Measurements from ENCODE around the gene DDRGK1.
A peak's percentile ranks its signal among the peaks of the same experiment; 100 is the strongest.

The DDRGK1 gene

DNA sequence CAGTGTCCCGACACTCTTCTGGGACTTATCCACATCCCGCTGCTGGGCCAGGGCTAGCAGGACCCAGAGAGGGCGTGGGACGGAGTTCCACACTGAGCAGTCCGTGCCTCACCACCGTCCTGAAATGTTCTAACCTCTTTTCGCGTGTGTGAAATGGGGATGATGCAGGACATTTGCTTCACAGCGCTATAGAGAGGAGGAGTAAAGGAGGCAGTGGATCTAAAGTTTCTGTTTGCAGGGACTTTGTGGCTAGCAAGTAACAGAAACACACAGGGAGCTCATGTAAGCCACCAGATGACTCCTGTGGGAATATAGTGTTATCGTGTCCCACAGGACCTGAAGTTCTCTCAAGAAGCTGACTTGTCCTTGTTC lies 5.5 kb upstream of the DDRGK1 start:
- H3K27ac ChIP-seq, result peak overlapping the region; percentile 78
- TF ChIP-seq ZFX (IDR thresholded peaks at IDR 0.05; ENCODE audit: borderline replicate concordance), result no peak
- no peak for TF ChIP-seq CTCF (IDR thresholded peaks at IDR 0.05)

GRCh38 chr20:3209257-3209945 lies 4.9 kb upstream of the DDRGK1 start, which contains the start of gene ITPA:
Gene ITPA, plus strand, starts transcription at chr20:3209498. Its CDS starts 54 bp downstream, at chr20:3209552.
- H3K27ac ChIP-seq, result peak within 1 kb of the TSS; percentile 78
- TF ChIP-seq CTCF (IDR thresholded peaks at IDR 0.05) (no peak), ZFX (IDR thresholded peaks at IDR 0.05; ENCODE audit: borderline replicate concordance) (no peak)

GRCh38 chr20:3208786-3209256 lies 4.3 kb upstream of the DDRGK1 start:
- H3K27ac ChIP-seq, result peak overlapping the region; percentile 78
- no peak for TF ChIP-seq ZFX (IDR thresholded peaks at IDR 0.05; ENCODE audit: borderline replicate concordance)
- no peak for TF ChIP-seq CTCF (IDR thresholded peaks at IDR 0.05)

DNA sequence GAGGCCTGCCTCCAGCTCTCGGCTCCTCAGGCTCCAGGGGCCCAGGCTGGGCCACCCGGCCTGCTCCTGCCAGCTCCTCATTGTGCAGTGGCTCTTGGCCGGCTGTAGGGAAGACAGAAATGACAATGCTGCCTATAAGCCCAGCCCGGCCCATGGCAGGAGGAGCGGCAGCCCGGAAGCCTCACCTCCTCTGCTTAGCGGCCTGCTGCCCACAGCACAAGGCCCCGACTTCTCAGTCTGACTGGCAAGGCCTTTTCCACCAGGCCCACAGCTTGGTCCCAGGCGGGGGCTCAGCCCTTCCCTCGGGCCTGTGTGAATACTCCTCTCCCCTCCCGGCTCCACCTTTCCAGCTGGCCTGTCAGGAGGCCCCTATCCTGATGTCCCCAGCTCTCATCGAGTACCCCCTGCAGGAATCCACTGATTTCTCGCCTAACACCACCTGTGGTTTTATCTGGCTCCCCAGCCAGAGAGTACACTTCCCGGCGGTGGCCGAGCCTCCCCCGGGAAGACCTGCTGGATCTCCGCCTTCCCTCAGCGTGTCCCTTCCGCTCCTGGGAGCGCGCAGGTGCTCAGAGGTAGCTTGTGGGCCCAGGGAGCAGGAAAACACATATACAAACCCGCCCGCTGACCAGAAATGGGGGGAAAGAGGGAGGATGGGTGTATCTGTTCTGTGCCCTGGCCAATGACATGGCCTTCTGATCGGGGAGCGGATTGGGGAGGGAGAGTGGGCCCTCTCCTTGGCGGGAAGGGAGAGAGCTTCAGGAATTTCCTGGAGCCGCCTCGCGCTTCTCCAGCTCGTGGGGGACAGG lies 963 bp downstream of the DDRGK1 start:
- H3K27ac ChIP-seq, result peak overlapping the region; percentile 87
- no peak for TF ChIP-seq ZFX (IDR thresholded peaks at IDR 0.05; ENCODE audit: borderline replicate concordance)
- no peak for TF ChIP-seq CTCF (IDR thresholded peaks at IDR 0.05)

DNA sequence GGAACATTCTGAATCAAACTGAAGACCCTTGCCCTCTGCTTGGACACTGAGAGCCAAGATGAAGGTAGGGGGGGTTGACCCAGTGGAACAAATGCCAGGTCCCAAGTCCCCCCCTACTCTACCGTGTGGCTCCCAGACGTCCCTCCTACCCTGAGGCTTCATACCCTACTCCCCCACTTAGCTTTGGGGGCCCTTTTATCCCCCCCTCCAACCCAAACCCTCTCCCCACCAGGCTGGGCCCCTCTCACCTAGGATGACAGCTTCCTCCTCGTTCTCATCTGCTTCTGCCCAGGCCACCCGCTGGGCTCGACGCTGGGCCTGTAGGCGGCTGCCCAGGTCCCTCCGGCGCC lies 1.5 kb downstream of the DDRGK1 start:
- peak overlapping the region; percentile 87 for H3K27ac ChIP-seq
- TF ChIP-seq CTCF (IDR thresholded peaks at IDR 0.05), result no peak
- no peak for TF ChIP-seq ZFX (IDR thresholded peaks at IDR 0.05; ENCODE audit: borderline replicate concordance)

DNA sequence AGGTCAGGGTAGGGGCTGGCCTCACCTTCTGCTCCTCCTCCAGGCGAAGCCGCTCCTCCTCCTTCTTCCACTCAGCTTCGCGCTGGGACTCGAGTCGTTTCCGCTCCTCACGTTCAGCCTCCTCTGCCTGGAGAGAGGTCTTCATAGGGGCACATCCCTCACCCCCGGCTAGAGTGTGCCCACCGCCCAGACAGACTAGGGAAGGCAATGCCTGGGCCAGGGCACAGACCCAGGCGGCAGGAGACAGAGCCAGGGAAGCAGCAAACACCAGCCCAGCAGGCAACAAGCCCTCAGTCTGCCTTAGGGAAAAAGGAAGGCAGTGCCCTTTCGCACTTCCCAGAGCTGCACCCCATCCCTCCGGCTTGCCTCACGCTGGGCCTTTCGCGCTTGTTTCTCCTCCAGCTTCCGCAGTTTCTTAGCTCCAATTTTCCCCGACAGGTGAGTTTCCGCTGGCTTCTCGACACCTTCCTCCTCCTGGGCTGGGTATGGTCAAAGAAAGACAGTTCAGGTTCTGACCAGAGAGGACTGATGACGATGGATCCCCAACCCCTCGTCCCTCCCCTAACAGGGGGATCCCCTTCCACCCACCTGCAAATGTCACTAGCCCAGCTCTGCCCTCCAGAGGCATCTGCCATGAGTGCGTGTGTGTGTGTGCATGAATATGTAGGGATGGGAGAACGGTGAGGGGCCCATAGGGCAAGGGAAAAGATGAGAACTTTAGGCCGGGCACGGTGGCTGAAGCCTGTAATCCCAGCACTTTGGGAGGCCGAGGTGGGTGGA lies 4.3 kb downstream of the DDRGK1 start:
- no peak overlapping the region for H3K27ac ChIP-seq

More for the DNA sequence above, 4.3 kb downstream of the DDRGK1 start:
- TF ChIP-seq ZFX (IDR thresholded peaks at IDR 0.05; ENCODE audit: borderline replicate concordance) (no peak), CTCF (IDR thresholded peaks at IDR 0.05) (no peak)

Data from 22Rv1 (cell line).